Endothelial cell of umbilical vein (primary cell): ENCODE measurements around the gene NAPA. TPM values are rescaled to one million over a fixed set of nuclear protein-coding genes. Genes with fewer than 3 reads are reported as not detected.

ENCODE experiments used
- BruUV-seq: library from RNA; stranded (reverse); fragments of 400-500 nt; replicated peaks from 2 replicates; lab custom pipeline; 2021; lab: Mats Ljungman, UMichigan
- CTCF ChIA-PET: fragments of 300-600, 350-600 bp; sonication (Branson Sonifier 250); formaldehyde crosslinking; loops from one replicate; lab custom pipeline; 2021; ENCODE audit warnings: antibody characterized with exemption, inconsistent platforms; lab: Charles Lee
- POLR2A ChIA-PET: fragments of 300-600, 350-600 bp; sonication (Branson Sonifier 250); formaldehyde crosslinking; loops from one replicate; lab custom pipeline; 2021; ENCODE audit warnings: antibody characterized with exemption, inconsistent platforms; lab: Charles Lee
- DNase-seq: peaks from one replicate; pipeline ENCODE4 v3.0.0-alpha.2; 2011; ENCODE audit warnings: low read depth, low spot score
- FAIRE-seq: peaks from 2 replicates; lab custom pipeline; 2011; peaks lifted over from hg19 to GRCh38; lab: Jason Lieb, UNC
- H2AFZ ChIP-seq: 2 replicates; pipeline ENCODE4 v1.6.0; 2012; ENCODE audit warnings: low read depth, low read length, control low read depth, inconsistent platforms
- H3K27ac ChIP-seq: 2 replicates; pipeline ENCODE4 v1.5.1; 2011; ENCODE audit warnings: low read depth, mild to moderate bottlenecking, control low read depth, low read length, moderate library complexity; ENCODE audit not compliant: insufficient read depth
- H3K27me3 ChIP-seq, 2 experiments: 2 replicates each; pipeline versions ENCODE4 v1.6.0 to v1.6.1; 2011; ENCODE audit warnings: low read length in 2 of 2, mixed read lengths in 1 of 2; ENCODE audit not compliant: control insufficient read depth in 2 of 2, insufficient read depth in 2 of 2
- H3K36me3 ChIP-seq, 2 experiments: 2 replicates in 1 of 2; 3 replicates in 1 of 2; pipeline ENCODE4 v1.5.1; 2011; ENCODE audit warnings: low read length in 2 of 2, mild to moderate bottlenecking in 1 of 2, moderate library complexity in 1 of 2; ENCODE audit not compliant: control insufficient read depth in 2 of 2, insufficient read depth in 2 of 2; ENCODE audit errors: extremely low read depth in 1 of 2
- H3K4me1 ChIP-seq: 3 replicates; pipeline ENCODE4 v1.5.1; 2011; ENCODE audit warnings: mild to moderate bottlenecking, low read length; ENCODE audit not compliant: control insufficient read depth, insufficient read depth; ENCODE audit errors: extremely low read depth
- H3K4me2 ChIP-seq: 2 replicates; pipeline ENCODE4 v1.6.1; 2011; ENCODE audit warnings: low read length, control low read depth, mixed read lengths; ENCODE audit not compliant: insufficient read depth
- H3K4me3 ChIP-seq, 3 experiments: fragments of 200-600 bp in 1 of 3; sonication (generic), shearing (Covaris generic) in 1 of 3; replicated peaks in 1 of 3; 2 replicates each; pipeline ENCODE4 v1.5.1; 2011 to 2016; ENCODE audit warnings: control low read depth in 3 of 3, low read length in 3 of 3, mild to moderate bottlenecking in 2 of 3, inconsistent platforms in 1 of 3, low read depth in 1 of 3, moderate library complexity in 1 of 3; ENCODE audit not compliant: insufficient read depth in 1 of 3
- H3K79me2 ChIP-seq: 2 replicates; pipeline ENCODE4 v1.6.0; 2012; ENCODE audit warnings: low read length, inconsistent platforms; ENCODE audit not compliant: control insufficient read depth, insufficient read depth
- H3K9ac ChIP-seq: replicated peaks from 2 replicates; pipeline ENCODE3; 2011; ENCODE audit warnings: low read length, control low read depth; ENCODE audit not compliant: insufficient read depth; ENCODE audit errors: extremely low read depth
- H3K9me1 ChIP-seq: replicated peaks from 3 replicates; pipeline ENCODE4 v1.6.0; 2011; ENCODE audit warnings: mild to moderate bottlenecking, low read length; ENCODE audit not compliant: control insufficient read depth, insufficient read depth; ENCODE audit errors: extremely low read depth
- H3K9me3 ChIP-seq: replicated peaks from 2 replicates; pipeline ENCODE4 v1.5.1; 2012; ENCODE audit warnings: low read length, inconsistent platforms; ENCODE audit not compliant: control insufficient read depth, insufficient read depth
- H4K20me1 ChIP-seq: replicated peaks from 2 replicates; pipeline ENCODE3; 2011; ENCODE audit warnings: mild to moderate bottlenecking, low read length; ENCODE audit not compliant: control insufficient read depth, insufficient read depth; ENCODE audit errors: extremely low read depth
- EZH2 ChIP-seq: IDR thresholded peaks from 2 replicates; pipeline ENCODE4 v1.6.1; 2012; ENCODE audit warnings: borderline replicate concordance, low read depth, mild to moderate bottlenecking, moderate library complexity, low read length, inconsistent platforms; ENCODE audit not compliant: severe bottlenecking
- FOS ChIP-seq: IDR thresholded peaks from 2 replicates; pipeline ENCODE4 v1.6.1; 2011; ENCODE audit warnings: mild to moderate bottlenecking, low read length, moderate library complexity, borderline replicate concordance; ENCODE audit not compliant: insufficient read depth
- GATA2 ChIP-seq: IDR thresholded peaks from 2 replicates; pipeline ENCODE4 v1.7.0; 2011; ENCODE audit warnings: low read depth, mild to moderate bottlenecking, moderate library complexity, mixed read lengths, low read length; ENCODE audit not compliant: insufficient read length, insufficient read depth
- JUN ChIP-seq: IDR thresholded peaks from 2 replicates; pipeline ENCODE4 v1.6.1; 2011; ENCODE audit warnings: borderline replicate concordance, low read depth; ENCODE audit not compliant: insufficient read length, insufficient read depth
- MYC ChIP-seq: IDR thresholded peaks from one replicate; pipeline ENCODE4 v1.6.1; 2011; ENCODE audit warnings: mild to moderate bottlenecking, low read depth, low read length
- POLR2A ChIP-seq: IDR thresholded peaks from 2 replicates; pipeline ENCODE4 v1.6.1; 2012; ENCODE audit warnings: low read depth, mild to moderate bottlenecking, control low read depth, low read length
- POLR2AphosphoS5 ChIP-seq: IDR thresholded peaks from 2 replicates; pipeline ENCODE4 v1.6.1; 2012; ENCODE audit warnings: low read depth, mild to moderate bottlenecking, control low read depth, low read length, moderate library complexity; ENCODE audit not compliant: insufficient read depth
- dilution Hi-C: fragments of 300-500 bp; cut with MboI; formaldehyde crosslinking; loops from one replicate; pipeline ENCODE4 v1.15.0; 2019; ENCODE audit warnings: low sequenced_read_pairs; ENCODE audit not compliant: extremely low pct_ligation_motif_present
- intact Hi-C: fragments of 100-400 bp; cut with micrococcal nuclease; formaldehyde crosslinking; loops from one replicate; pipeline ENCODE4 v1.10.0; 2022
- polyA plus RNA-seq, 4 experiments: library from polyadenylated mRNA; depleted of rRNA in 3 of 4; stranded (reverse) in 3 of 4; unstranded in 1 of 4; fragments of >200 nt; gene quantifications; 2 replicates each; pipeline versions ENCODE4 v1.2.1 to v1.2.3, GENCODE V29; 2011 to 2012; ENCODE audit warnings: missing spikeins in 1 of 4
- total RNA-seq: library from RNA; stranded (reverse); gene quantifications from 2 replicates; pipeline ENCODE4 v1.2.3, GENCODE V29; 2021
- TF ChIP-seq, protein P1 (sequence below): IDR thresholded peaks from 2 replicates; pipeline ENCODE4 v1.6.1; 2011; ENCODE audit not compliant: insufficient read depth, insufficient read length
- TF ChIP-seq, protein P2 (sequence below), 2 donors: IDR thresholded peaks; 1 replicate in 1 of 2; 2 replicates in 1 of 2; pipeline ENCODE4 v1.5.1; 2011; ENCODE audit warnings: low read length in 2 of 2, mild to moderate bottlenecking in 2 of 2, moderate library complexity in 2 of 2, control low read depth in 1 of 2, inconsistent platforms in 1 of 2, low read depth in 1 of 2; ENCODE audit not compliant: insufficient read depth in 1 of 2; ENCODE audit errors: extremely low read depth in 1 of 2

The NAPA gene
- total and polyA plus RNA-seq, 2 donors (not counting 3 experiments of a cell fraction or from before 2014, with no cell fraction given): 107 to 154 TPM

DNA sequence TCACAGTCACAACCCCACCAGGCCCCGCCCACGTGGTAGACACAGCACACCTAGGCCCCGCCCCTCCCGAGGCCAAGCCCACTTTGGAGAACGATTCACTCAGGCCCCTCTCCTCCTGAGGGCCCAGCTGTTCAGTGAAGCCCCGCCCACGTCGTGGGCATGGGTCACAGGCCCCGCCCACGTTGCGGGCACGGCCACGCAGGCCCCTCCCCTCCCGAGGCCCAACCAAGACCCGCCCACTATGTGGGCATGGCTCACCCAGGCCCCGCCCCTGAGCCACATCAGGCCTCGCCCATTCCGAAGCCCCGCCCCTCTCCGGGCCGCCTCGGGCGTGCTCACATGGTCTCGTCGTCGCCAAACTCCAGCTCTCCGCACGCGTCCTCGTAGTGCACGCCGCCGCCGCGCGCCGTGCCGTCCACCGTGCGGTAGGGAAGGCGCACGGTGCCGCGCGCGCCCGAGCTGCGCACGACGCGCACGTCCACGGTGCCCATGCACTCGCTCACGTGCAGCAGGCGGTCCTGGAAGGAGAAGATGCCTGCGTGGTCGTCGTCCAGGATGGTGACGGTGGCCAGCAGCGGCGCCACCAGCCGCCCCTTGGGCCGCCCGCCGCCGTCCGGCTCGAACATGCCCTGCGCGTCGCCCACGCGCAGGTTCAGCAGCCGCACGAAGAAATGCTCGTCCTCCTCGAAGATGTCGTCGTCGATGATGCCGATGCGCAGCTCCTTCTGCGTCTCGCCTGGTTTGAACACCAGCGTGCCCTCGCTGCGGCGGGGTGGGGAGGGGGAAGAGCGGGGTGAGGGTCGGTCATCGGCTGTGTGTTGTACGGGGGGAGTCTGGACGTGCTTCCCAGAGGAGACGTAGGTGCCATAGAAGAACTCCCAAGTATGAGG is 67.1 kb downstream of the NAPA start:
- dilution Hi-C loops: no loop called here
- FAIRE-seq: peak; percentile 18

More for the DNA sequence above, 67.1 kb downstream of the NAPA start:
- Histone ChIP-seq H3K4me2 (no peak overlapping the region), H3K4me3 (no peak overlapping the region), H3K9me3 (no peaks in the 10 kb centered on the region), H2AFZ (no peak overlapping the region), H3K9ac (no peak overlapping the region), H3K4me1 (no peaks in the 10 kb centered on the region), H3K79me2 (no peaks in the 10 kb centered on the region), H3K9me1 (no peaks in the 10 kb centered on the region), H3K27ac (no peak overlapping the region), H3K36me3 (no peaks in the 10 kb centered on the region), H4K20me1 (no peaks in the 10 kb centered on the region), H3K27me3 (peaks cover 27 to 32% of the 10 kb centered on the region in 2 experiments)
- DNase-seq: peak; percentile 44
- intact Hi-C loops: no loop called here
- POLR2A ChIA-PET: no interaction called here
- BruUV-seq: no TSS peak
- CTCF ChIA-PET: interaction anchor here (0.6 to 1.2 kb wide), 2 partner anchors 11 to 266 kb away, joined by 3 to 5 read pairs; partner anchors contain the start of gene EHD2
- no peak for TF ChIP-seq JUN
- TF ChIP-seq POLR2A: no peak
- TF ChIP-seq, protein P1, sequence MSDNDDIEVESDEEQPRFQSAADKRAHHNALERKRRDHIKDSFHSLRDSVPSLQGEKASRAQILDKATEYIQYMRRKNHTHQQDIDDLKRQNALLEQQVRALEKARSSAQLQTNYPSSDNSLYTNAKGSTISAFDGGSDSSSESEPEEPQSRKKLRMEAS: peak; percentile 38
- TF ChIP-seq, protein P2, sequence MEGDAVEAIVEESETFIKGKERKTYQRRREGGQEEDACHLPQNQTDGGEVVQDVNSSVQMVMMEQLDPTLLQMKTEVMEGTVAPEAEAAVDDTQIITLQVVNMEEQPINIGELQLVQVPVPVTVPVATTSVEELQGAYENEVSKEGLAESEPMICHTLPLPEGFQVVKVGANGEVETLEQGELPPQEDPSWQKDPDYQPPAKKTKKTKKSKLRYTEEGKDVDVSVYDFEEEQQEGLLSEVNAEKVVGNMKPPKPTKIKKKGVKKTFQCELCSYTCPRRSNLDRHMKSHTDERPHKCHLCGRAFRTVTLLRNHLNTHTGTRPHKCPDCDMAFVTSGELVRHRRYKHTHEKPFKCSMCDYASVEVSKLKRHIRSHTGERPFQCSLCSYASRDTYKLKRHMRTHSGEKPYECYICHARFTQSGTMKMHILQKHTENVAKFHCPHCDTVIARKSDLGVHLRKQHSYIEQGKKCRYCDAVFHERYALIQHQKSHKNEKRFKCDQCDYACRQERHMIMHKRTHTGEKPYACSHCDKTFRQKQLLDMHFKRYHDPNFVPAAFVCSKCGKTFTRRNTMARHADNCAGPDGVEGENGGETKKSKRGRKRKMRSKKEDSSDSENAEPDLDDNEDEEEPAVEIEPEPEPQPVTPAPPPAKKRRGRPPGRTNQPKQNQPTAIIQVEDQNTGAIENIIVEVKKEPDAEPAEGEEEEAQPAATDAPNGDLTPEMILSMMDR (IDR thresholded peaks at IDR 0.05; ENCODE audit: extremely low read depth in 1 of 2, insufficient read depth in 1 of 2, low read depth in 1 of 2, low read length in 2 of 2): no peak
- peak; percentile 57 for TF ChIP-seq EZH2
- TF ChIP-seq POLR2AphosphoS5: no peak
- no peak for TF ChIP-seq FOS
- no peak for TF ChIP-seq GATA2
- no peak for TF ChIP-seq MYC
